SK-N-SH treated with all-trans-retinoic acid at 6 μM for 48 hours (cell line): ENCODE measurements around the gene PTPRD.

Experiments used
- ATAC-seq: fragments of 200-7000 bp; cut with Tn5 transposase; 3 replicates; pipeline ENCODE4 v1.9.1; 2020; ENCODE audit warnings: mild to moderate bottlenecking, moderate library complexity
- BACH2 ChIP-seq: fragments of 250-450 bp; sonication (Bioruptor Pico); IDR thresholded peaks from 2 replicates; pipeline ENCODE4 v1.9.0; 2021; ENCODE audit warnings: mild to moderate bottlenecking, borderline replicate concordance
- CREB5 ChIP-seq: fragments of 250-450 bp; sonication (Bioruptor Pico); IDR thresholded peaks from 2 replicates; pipeline ENCODE4 v1.5.1; 2020; ENCODE audit warnings: low read depth, mild to moderate bottlenecking, moderate library complexity
- CSDC2 ChIP-seq: fragments of 250-450 bp; sonication (Bioruptor Pico); IDR thresholded peaks from 2 replicates; pipeline ENCODE4 v1.5.0; 2020; ENCODE audit warnings: mild to moderate bottlenecking, moderate library complexity
- CSRNP3 ChIP-seq: fragments of 250-450 bp; sonication (Bioruptor Pico); IDR thresholded peaks from 2 replicates; pipeline ENCODE4 v1.5.1; 2021; ENCODE audit warnings: mild to moderate bottlenecking, moderate library complexity
- ESRRG ChIP-seq: fragments of 250-450 bp; sonication (Bioruptor Pico); IDR thresholded peaks from 2 replicates; pipeline ENCODE4 v1.6.1; 2021; ENCODE audit warnings: mild to moderate bottlenecking
- GLIS3 ChIP-seq: fragments of 250-450 bp; sonication (Bioruptor Pico); IDR thresholded peaks from 2 replicates; pipeline ENCODE4 v1.5.0; 2020; ENCODE audit warnings: mild to moderate bottlenecking, moderate library complexity
- ISL1 ChIP-seq: fragments of 250-450 bp; sonication (Bioruptor Pico); IDR thresholded peaks from 2 replicates; pipeline ENCODE4 v2.1.2; 2022; ENCODE audit warnings: mild to moderate bottlenecking, moderate library complexity
- OSR1 ChIP-seq: fragments of 250-450 bp; sonication (Bioruptor Pico); IDR thresholded peaks from 2 replicates; pipeline ENCODE4 v1.8.0; 2022; ENCODE audit warnings: moderate library complexity, mild to moderate bottlenecking, inconsistent platforms
- PATZ1 ChIP-seq: fragments of 250-450 bp; sonication (Bioruptor Pico); IDR thresholded peaks from 2 replicates; pipeline ENCODE4 v1.8.0; 2020; ENCODE audit warnings: mild to moderate bottlenecking, moderate library complexity, borderline replicate concordance
- POU6F1 ChIP-seq: fragments of 250-450 bp; sonication (Bioruptor Pico); IDR thresholded peaks from 2 replicates; pipeline ENCODE4 v1.8.0; 2021; ENCODE audit warnings: low read depth, mild to moderate bottlenecking, moderate library complexity, borderline replicate concordance
- PPARA ChIP-seq: fragments of 250-450 bp; sonication (Bioruptor Pico); IDR thresholded peaks from 2 replicates; pipeline ENCODE4 v1.5.0; 2020; ENCODE audit warnings: mild to moderate bottlenecking, borderline replicate concordance
- RARB ChIP-seq: fragments of 250-450 bp; sonication (Bioruptor Pico); IDR thresholded peaks from 2 replicates; pipeline ENCODE4 v1.8.0; 2021; ENCODE audit warnings: mild to moderate bottlenecking, moderate library complexity
- SNAI2 ChIP-seq: fragments of 250-450 bp; sonication (Bioruptor Pico); IDR thresholded peaks from 2 replicates; pipeline ENCODE4 v1.5.0; 2020; ENCODE audit warnings: mild to moderate bottlenecking, moderate library complexity
- TCF4 ChIP-seq: fragments of 250-450 bp; sonication (Bioruptor Pico); IDR thresholded peaks from 2 replicates; pipeline ENCODE4 v1.8.0; 2021; ENCODE audit warnings: mild to moderate bottlenecking, moderate library complexity, borderline replicate concordance
- TOX ChIP-seq: fragments of 250-450 bp; sonication (Bioruptor Pico); IDR thresholded peaks from 2 replicates; pipeline ENCODE4 v1.8.0; 2021; ENCODE audit warnings: mild to moderate bottlenecking, moderate library complexity, borderline replicate concordance
- TSHZ2 ChIP-seq: fragments of 250-450 bp; sonication (Bioruptor Pico); IDR thresholded peaks from 2 replicates; pipeline ENCODE4 v1.5.0; 2020; ENCODE audit warnings: mild to moderate bottlenecking, moderate library complexity
- ZC3H10 ChIP-seq: fragments of 250-450 bp; sonication (Bioruptor Pico); IDR thresholded peaks from 2 replicates; pipeline ENCODE4 v1.5.1; 2021; ENCODE audit warnings: mild to moderate bottlenecking, moderate library complexity
- ZFP3 ChIP-seq: fragments of 250-450 bp; sonication (Bioruptor Pico); IDR thresholded peaks from 2 replicates; pipeline ENCODE4 v1.5.0; 2020; ENCODE audit warnings: mild to moderate bottlenecking, moderate library complexity
- ZFP30 ChIP-seq: fragments of 450-650 bp; formaldehyde crosslinking; IDR thresholded peaks from 2 replicates; pipeline ENCODE4 v1.5.0; 2022; ENCODE audit warnings: mild to moderate bottlenecking, moderate library complexity
- ZNF565 ChIP-seq: fragments of 450-650 bp; formaldehyde crosslinking; conservative IDR thresholded peaks from 2 replicates; pipeline ENCODE4 v1.5.0; 2020; ENCODE audit warnings: low read depth, mild to moderate bottlenecking, moderate library complexity
- ZNF70 ChIP-seq: fragments of 450-650 bp; formaldehyde crosslinking; IDR thresholded peaks from 2 replicates; pipeline ENCODE4 v1.5.0; 2020; ENCODE audit warnings: mild to moderate bottlenecking, moderate library complexity
- ZNF8 ChIP-seq: fragments of 450-650 bp; formaldehyde crosslinking; IDR thresholded peaks from 2 replicates; pipeline ENCODE4 v1.5.0; 2020; ENCODE audit warnings: mild to moderate bottlenecking, moderate library complexity

PTPRD gene

GRCh38 chr9:8863069-8863468, 1749.7 kb downstream of the PTPRD start:
- no peak for ATAC-seq
- TF ChIP-seq ZFP30 (no peak), CSDC2 (no peak), ZFP3 (CRISPR knock-in tag) (no peak), TOX (CRISPR knock-in tag) (no peak), RARB (CRISPR knock-in tag) (no peak), PATZ1 (CRISPR knock-in tag) (no peak), ZNF565 (CRISPR knock-in tag) (no peak), ISL1 (CRISPR knock-in tag) (peak; percentile 61)

- no peak for TF ChIP-seq CREB5 (CRISPR knock-in tag)
- no peak for TF ChIP-seq OSR1 (CRISPR knock-in tag)
- TF ChIP-seq ISL1 (CRISPR knock-in tag): 0 out of 2 replicates have a peak, but pooled peaks have one; percentile 12
- no peak for TF ChIP-seq CSRNP3
- TF ChIP-seq ZNF565 (CRISPR knock-in tag): no peak
- no peak for TF ChIP-seq ESRRG (CRISPR knock-in tag)
- no peak for TF ChIP-seq ZFP3 (CRISPR knock-in tag)
- TF ChIP-seq, all 23 proteins: peak for 1
- no peak for ATAC-seq
Measured at GRCh38 chr9:8860925-8861324, 1751.9 kb downstream of the PTPRD start.

GRCh38 chr9:8860086-8860485, 1752.7 kb downstream of the PTPRD start:
- TF ChIP-seq OSR1 (CRISPR knock-in tag) (no peak), ZNF8 (CRISPR knock-in tag) (no peak), TOX (CRISPR knock-in tag) (no peak), SNAI2 (CRISPR knock-in tag) (no peak), TSHZ2 (CRISPR knock-in tag) (no peak), RARB (CRISPR knock-in tag) (no peak), BACH2 (CRISPR knock-in tag) (no peak), ZC3H10 (no peak), PPARA (CRISPR knock-in tag) (no peak), PATZ1 (CRISPR knock-in tag) (no peak), CSRNP3 (no peak), CSDC2 (no peak), POU6F1 (CRISPR knock-in tag) (no peak), ZNF70 (CRISPR knock-in tag) (no peak), ZFP3 (CRISPR knock-in tag) (no peak), TCF4 (CRISPR knock-in tag) (no peak), GLIS3 (CRISPR knock-in tag) (no peak), ESRRG (CRISPR knock-in tag) (no peak)

More at GRCh38 chr9:8860086-8860485, 1752.7 kb downstream of the PTPRD start:
- no peak for ATAC-seq
